GM19468 (cell line): Measurements from ENCODE around the gene ZNF775.

Source experiments
- ATAC-seq: cut with Tn5 transposase; IDR thresholded peaks from one replicate; pipeline ENCODE4 v1.9.1; 2021; ENCODE audit warnings: mild to moderate bottlenecking, moderate library complexity, moderate number of reproducible peaks; ENCODE audit not compliant: unreplicated experiment; ENCODE audit errors: extremely low read depth

ZNF775 gene

GRCh38 chr7:150410131-150410530 is 31.0 kb downstream of the ZNF775 start:
- ATAC-seq: no peak

DNA sequence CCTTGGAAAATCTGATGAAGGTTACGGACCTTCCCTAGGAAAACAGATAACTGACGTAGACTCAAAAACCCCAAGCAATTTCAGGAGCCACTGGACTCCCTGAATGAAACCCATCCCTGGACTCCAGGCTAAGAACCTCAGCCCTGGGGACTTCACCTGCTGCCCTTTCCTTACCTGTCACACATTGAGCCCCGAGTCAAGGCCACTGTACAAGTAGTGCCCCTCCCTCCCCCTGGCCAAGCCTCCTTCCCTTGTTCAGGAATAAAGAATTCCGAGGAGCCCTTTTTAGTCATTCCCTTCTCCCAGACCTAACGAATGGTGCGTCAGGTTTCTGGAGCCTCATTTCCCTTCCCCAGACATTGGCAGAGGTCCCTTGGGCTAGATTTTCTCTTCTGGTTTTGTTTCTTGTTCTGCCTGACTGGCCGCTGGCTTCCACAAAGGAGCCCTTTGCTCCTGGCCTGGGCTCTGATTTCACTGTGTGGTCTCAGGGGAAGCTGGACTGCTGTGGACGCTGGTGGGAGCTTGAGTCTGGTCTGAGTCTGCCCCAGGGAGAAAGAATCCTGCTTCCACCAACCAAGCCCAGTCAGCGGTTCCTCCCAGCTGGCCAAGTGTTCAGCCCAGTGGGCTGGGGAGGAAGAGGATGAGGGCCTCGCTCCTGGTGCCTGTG is 31.7 kb downstream of the ZNF775 start:
- no peak for ATAC-seq

DNA sequence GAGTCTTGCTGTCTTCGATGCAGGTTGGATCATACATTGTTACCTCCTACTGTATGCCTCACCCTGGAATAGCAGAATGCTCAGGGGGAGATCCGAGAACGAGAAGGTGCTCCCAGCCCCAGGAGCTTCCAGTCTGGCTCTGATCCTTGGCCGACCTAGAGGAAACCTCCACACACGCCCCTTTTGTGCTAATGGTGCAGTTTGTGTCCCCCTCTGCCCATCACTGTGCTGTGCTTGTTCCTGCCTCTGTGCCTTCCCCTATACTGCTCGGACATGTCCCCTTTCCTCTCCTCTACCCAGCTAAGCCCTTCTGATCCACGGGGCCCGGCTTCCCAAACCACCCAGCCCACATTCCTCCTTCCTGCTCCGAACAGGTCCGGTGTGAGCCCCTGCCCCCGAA is 32.5 kb downstream of the ZNF775 start:
- ATAC-seq: no peak

DNA sequence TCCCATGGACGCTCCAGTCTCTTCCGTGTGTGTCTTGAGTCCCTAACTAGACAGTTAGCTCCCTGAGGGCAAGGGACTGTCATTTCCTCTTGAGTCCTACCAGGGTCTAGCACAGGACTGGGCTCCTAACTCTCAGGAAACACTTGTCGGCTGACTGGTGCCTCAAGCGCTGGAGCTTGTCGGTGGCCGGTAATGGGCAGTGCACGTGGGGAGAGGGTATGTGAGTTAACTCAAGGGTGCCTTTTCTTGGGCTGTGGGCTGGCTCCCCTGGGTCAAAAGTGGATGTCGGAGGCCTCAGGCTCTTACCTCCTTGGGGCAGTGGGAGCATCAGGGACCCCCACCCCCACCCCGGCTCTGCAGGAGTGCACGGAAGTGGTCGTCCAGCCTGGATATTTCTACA is 32.9 kb downstream of the ZNF775 start:
- ATAC-seq: no peak

GRCh38 chr7:150412518-150413488 is 33.7 kb downstream of the ZNF775 start:
- ATAC-seq: no peak

DNA sequence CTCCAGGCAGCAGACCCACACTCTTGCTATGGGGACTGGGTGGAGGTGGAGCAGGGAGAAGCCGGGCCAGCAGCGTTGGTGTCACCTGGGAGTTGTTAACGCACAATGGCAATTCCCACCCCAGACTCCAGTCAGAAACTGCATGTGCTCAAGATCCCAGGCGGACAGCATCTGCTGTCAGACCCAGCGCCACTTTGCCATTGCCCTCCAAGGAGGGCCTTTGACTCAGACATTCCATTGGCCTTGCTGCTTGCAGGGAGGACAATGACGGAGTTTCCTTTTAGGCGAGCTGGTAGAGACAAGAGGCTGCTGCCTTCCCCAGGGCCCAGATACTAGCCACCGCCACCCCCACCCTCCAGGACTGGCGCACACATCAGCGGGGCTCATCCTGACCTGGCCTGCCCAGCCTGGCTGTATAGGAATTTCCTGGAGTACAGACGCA is 34.5 kb downstream of the ZNF775 start:
- no peak for ATAC-seq

GRCh38 chr7:150415161-150416153 is 36.3 kb downstream of the ZNF775 start:
- no peak for ATAC-seq

DNA sequence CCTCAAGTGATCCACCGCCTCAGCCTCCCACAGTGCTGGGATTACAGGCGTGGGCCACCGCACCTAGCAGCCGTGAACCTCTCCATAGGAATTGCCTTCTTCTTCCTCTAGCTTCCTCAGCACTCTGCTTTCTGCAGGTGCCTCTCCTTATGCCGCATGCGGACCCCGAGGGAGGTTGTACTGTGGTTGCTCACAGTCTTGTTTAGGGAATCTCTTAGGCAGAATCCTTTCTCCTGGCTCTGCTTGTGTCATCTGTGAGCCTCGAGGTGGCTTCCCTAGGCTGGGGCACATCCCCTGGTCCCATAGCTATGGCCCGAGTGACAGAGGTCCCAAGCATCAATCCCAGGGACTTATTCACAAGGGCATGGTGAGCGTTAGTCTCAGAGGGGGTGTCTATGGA is 38.1 kb downstream of the ZNF775 start:
- ATAC-seq: no peak

GRCh38 chr7:150417863-150418262 is 38.7 kb downstream of the ZNF775 start:
- ATAC-seq: no peak

- ATAC-seq: no peak
Measured at GRCh38 chr7:150420242-150420641, 41.1 kb downstream of the ZNF775 start.

- peak; percentile 83 for ATAC-seq
Measured at GRCh38 chr7:150420987-150421674, 42.0 kb downstream of the ZNF775 start.

- ATAC-seq: no peak
Measured at GRCh38 chr7:150421831-150422230, 42.7 kb downstream of the ZNF775 start.

- no peak for ATAC-seq
Measured at GRCh38 chr7:150425670-150426069, 46.5 kb downstream of the ZNF775 start.

- peak; percentile 65 for ATAC-seq
Measured at GRCh38 chr7:150428671-150429451, 49.7 kb downstream of the ZNF775 start.

DNA sequence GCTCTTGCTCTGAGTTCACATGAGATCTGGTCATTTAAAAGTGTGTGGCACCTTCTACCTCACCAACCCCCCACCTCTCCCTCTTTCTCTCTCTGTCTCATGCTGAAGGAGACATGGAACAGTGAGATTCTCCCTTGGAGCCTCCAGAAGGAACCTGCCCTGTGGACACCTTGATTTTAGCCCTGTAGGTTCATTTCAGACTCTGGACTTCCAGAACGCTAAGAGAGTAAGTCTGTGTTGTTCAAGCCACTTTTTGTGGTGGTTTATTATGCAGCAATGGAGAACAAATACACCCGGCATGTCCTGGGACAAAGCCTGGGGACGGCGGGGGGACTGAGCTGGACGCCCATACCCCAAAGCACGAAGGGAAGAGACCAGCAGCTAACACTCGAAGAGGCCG is 50.6 kb downstream of the ZNF775 start:
- ATAC-seq: no peak

DNA sequence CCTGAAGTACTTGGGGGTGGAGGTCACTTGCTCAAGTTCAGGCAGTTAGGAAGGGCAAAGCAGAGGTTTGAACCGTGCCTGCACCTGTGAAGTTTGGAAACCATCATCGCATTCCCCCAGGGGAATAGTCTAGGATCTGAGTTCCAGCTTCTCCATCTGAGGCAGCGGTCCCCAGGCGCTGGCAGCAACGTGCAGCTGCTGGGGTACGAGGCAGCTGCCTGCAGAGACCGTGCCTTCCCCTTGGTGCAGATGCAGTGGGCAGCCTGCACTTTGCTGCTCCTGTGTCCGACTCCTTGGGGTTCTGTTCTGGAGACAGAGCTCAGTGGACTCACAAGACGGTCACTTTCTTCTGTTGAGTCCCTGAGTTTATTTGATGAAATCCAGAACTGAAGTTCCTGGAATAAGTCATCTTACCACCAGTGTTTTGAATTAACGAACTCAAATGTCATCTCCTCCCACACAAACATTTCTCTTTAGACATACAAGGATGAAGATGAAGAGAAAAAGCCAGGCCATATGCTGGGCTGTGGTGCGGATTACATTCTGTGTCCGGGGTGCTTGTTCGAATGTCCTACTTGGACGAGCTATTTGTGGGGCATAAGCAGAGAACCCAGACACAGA is 51.4 kb downstream of the ZNF775 start:
- ATAC-seq: no peak

DNA sequence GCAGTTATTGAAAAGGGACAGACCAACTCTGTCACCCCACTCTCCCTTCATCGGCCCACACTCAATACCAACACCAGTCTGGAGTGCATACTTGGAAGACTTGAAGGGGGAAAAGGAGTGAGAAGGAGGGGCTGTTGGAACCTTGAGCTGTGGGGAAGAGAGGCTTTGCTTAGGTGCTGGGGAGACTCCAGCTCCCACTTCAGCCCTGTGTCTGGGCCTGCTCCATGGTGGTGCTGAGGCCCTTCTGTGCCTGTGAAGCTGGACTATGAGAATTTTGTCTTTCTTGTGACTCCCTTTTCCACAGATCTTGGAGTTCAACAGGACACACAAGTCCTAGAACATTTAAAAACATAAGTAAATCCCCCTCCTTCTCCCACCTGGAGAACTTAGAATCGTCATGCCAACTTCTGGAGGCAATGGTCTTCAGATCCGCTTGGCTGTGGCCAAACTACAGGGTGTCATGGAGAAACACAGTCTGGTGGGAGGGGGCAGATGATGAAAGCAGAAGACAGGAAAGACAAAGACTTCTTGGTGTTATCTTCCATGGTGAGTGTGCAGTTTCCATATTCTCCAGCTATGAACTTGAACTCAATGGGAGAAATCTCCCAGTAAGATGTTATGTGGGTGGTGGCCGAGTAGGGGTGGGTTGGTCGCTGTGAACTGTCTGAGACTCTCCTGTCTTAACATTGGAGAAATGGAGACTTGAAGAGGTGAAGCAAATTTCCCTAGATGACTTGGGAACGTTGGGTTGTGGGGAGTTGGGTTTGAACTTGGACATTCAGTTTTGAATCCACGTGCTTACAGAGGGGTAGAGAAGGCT is 52.9 kb downstream of the ZNF775 start:
- ATAC-seq: no peak
